Bronchial epithelial cell (primary cell): ENCODE results near the gene TMEM120B. TPM values are rescaled to one million over a fixed set of nuclear protein-coding genes. Genes with fewer than 3 reads are reported as not detected.

Experiments
- DNase-seq: peaks from one replicate; pipeline ENCODE4 v3.0.0-alpha.2; 2010; ENCODE audit warnings: low read depth
- FAIRE-seq: peaks from 2 replicates; lab custom pipeline; 2011; peaks lifted over from hg19 to GRCh38; lab: Jason Lieb, UNC
- H3K27me3 ChIP-seq: 2 replicates; pipeline ENCODE4 v1.5.1; 2011; ENCODE audit warnings: low read length; ENCODE audit not compliant: control insufficient read depth, insufficient read depth
- H3K36me3 ChIP-seq: 2 replicates; pipeline ENCODE4 v1.5.1; 2011; ENCODE audit warnings: low read length; ENCODE audit not compliant: control insufficient read depth, insufficient read depth
- H3K4me3 ChIP-seq: 2 replicates; pipeline ENCODE4 v1.5.1; 2011; ENCODE audit warnings: mild to moderate bottlenecking, low read depth, low read length, control low read depth
- total RNA-seq: library from RNA; depleted of rRNA; stranded (reverse); fragments of >200 nt; gene quantifications from 2 replicates; pipeline ENCODE4 v1.2.1, GENCODE V29; 2014
- TF ChIP-seq, protein P1 (sequence below): IDR thresholded peaks from 2 replicates; pipeline ENCODE4 v1.5.1; 2011; ENCODE audit warnings: mild to moderate bottlenecking, moderate library complexity, low read length, control low read depth, inconsistent platforms; ENCODE audit not compliant: insufficient read depth, severe bottlenecking

TMEM120B gene
- total RNA-seq, 1 donor from 2014 or later, result 9.7 TPM

DNA sequence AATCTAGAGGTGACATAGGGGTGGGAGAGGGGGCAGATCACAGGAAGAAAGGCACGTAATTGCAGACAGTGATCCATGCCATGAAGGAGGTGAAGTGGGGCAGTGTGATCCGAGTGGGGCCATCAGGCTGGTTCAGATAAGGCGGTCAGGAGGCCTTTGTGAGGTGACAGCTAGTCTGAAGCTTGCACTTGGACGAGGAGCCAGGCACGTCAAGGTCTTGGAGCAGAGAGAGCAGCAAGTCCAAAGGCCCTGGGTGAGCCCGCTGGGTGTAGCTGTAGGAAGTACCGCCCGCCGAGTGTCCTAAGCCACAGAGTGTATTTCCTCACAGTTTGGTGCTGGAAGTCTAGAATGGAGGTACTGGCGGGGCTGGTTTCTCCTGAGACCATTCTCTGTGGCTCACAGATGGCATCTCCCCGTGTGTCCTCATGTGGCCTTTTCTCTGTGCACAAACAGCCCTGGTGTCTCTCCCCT is 57.3 kb downstream of the TMEM120B start:
- Histone ChIP-seq H3K36me3 (no peaks in the 10 kb centered on the region), H3K4me3 (no peak overlapping the region), H3K27me3 (no peaks in the 10 kb centered on the region)
- TF ChIP-seq, protein P1, sequence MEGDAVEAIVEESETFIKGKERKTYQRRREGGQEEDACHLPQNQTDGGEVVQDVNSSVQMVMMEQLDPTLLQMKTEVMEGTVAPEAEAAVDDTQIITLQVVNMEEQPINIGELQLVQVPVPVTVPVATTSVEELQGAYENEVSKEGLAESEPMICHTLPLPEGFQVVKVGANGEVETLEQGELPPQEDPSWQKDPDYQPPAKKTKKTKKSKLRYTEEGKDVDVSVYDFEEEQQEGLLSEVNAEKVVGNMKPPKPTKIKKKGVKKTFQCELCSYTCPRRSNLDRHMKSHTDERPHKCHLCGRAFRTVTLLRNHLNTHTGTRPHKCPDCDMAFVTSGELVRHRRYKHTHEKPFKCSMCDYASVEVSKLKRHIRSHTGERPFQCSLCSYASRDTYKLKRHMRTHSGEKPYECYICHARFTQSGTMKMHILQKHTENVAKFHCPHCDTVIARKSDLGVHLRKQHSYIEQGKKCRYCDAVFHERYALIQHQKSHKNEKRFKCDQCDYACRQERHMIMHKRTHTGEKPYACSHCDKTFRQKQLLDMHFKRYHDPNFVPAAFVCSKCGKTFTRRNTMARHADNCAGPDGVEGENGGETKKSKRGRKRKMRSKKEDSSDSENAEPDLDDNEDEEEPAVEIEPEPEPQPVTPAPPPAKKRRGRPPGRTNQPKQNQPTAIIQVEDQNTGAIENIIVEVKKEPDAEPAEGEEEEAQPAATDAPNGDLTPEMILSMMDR, result no peak
- DNase-seq (no peak), FAIRE-seq (no peak)

DNA sequence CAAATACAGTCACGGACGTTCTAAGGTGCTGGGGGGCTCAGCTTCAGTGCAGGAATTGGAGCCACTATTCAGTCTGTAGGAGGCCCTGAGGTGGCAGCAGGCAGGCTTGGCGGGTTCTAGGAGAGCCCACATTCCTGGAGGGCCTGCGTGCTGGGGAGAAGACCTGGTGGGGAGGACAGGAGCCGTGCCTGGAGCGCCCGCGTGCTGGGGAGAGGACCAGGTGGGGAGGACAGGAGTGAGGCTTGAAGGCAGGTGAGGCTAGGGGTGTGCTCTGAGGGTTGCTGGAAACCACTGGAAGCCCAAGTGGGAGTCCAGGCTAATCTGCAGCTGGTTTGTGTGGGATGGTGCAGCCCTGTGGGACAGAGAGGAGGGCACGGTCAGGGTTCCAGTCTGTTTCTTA is 57.8 kb downstream of the TMEM120B start:
- TF ChIP-seq, protein P1, result no peak
- no peak overlapping the region for H3K4me3 ChIP-seq
- no peaks in the 10 kb centered on the region for H3K36me3 ChIP-seq
- H3K27me3 ChIP-seq, result no peaks in the 10 kb centered on the region
- no peak for FAIRE-seq
- DNase-seq, result no peak

DNA sequence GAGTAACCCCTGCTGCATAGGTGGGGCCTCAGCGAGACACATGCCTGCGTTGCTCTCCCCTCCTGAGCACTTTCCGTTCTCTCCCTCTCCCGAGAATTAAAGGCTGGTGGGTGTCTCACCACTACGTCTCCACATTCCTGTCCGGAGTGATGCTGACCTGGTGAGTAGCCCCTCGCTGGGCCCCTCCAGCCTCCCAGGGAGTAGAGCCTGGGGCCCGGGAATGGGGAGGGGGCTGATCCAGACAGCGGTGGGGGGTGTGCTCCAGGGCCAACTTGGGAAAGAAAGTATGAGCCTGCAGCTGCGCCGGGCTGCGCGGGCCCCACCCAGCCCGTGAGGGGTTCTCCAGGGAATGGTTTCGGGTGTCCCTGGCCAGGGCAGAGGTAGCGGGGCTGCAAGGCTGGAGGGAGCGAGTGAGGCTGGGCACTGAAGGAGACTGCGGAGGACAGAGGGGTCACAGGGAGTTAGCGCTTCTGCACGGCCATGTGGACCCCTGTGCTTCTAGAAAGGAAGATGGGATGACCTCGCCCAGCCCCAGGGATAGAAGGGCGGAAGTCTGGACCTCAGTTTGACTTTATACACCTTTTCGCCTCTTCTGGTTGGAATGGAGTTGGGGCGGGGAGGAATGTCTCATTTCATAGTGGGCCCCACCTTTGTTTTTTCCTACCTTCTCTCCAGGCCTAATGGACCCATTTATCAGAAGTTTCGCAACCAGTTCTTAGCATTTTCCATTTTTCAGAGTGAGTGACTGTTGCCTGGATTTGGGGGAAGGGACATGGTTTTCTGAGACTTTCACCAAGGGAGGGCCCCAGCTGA is 58.5 kb downstream of the TMEM120B start:
- H3K4me3 ChIP-seq, result no peak overlapping the region
- TF ChIP-seq, protein P1, result no peak
- FAIRE-seq, result no peak
- H3K36me3 ChIP-seq, result no peaks in the 10 kb centered on the region
- DNase-seq, result no peak
- no peaks in the 10 kb centered on the region for H3K27me3 ChIP-seq

DNA sequence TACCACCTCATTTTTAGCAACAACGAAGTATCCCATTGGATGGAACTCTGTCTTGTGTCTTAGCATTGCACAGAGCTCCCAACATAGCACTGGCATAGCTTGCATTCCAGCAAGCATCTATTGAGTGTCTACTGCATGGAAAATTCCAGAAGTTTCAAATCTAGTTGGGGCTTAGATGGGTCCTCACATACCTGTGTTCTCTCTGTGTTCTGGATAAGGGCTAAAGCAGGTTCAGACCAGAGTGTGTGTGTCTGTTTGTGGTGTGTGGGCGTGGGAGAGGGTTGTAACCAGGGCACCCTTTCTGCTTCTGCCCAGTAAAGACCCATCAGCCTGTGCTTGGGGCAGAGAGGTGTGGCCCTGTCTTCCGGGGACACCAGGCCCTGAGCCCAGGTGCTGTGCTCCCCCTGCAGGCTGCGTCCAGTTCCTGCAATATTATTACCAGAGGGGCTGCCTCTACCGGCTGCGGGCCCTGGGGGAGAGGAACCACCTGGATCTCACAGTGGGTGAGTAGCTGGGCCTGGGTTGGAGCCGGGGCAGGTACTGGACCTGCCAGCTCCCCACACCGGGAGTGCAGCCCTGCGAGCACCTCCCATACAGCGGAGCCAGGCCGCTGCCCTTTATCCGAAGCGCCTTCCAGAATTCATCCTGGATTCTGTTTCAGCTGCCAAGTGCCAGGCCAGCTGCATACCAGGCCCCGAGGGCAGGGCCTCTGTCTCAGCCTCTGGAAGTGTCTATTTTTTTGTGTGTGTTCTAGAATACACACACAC is 60.6 kb downstream of the TMEM120B start:
- no peak for FAIRE-seq
- Histone ChIP-seq H3K4me3 (no peak overlapping the region), H3K27me3 (no peaks in the 10 kb centered on the region), H3K36me3 (no peaks in the 10 kb centered on the region)
- TF ChIP-seq, protein P1, result peak; percentile 94
- DNase-seq, result peak; percentile 70

DNA sequence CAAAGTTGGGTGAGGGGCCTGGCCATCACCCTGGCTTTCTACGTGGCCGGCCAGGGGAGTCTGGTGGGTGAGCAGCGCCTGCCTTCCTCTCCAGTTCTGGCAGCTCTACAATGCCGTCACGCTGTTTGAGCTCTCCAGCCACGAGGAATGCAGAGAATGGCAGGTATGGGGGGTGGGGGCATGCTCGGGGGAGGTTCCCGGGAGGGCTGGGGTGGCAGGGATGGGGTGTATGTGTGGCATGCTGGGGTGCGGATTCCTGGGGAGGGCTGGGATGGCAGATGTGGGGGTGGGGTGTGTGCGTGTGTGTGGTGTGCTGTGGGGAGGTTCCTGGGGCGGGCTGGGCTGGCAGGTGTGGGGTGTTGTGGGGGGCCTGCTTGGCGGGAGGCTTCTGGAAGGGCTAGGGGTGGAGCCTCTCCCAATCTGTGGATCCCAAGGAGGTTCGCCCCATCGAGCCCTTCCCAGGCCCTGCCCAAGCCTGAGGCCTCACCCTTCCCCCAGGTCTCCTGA is 62.5 kb downstream of the TMEM120B start:
- TF ChIP-seq, protein P1, result no peak
- no peak for DNase-seq
- no peak for FAIRE-seq

More for the DNA sequence above, 62.5 kb downstream of the TMEM120B start:
- Histone ChIP-seq H3K36me3 (no peaks in the 10 kb centered on the region), H3K27me3 (no peaks in the 10 kb centered on the region), H3K4me3 (no peak overlapping the region)
